Small intestine (tissue), 7 donors: Measurements from ENCODE around the gene FBXO31. TPM values are rescaled to one million over a fixed set of nuclear protein-coding genes. Genes with fewer than 3 reads are reported as not detected.
"Not testable (repeated sequence)": the region's sequence is repeated elsewhere in the genome, so short reads cannot be mapped to it uniquely, and the experiment has no call there.

ENCODE experiments used
- DNase-seq, 2 donors: peaks; one replicate each; pipeline versions ENCODE4 v3.0.0 to v3.0.0-alpha.2; 2013
- FAIRE-seq: peaks from 2 replicates; lab custom pipeline; 2012; peaks lifted over from hg19 to GRCh38; lab: Jason Lieb, UNC
- H3K27ac ChIP-seq, 3 donors: one replicate each; pipeline ENCODE4 v1.5.1; 2013; ENCODE audit warnings: low read length in 2 of 3, mild to moderate bottlenecking in 2 of 3, control low read depth in 1 of 3, inconsistent platforms in 1 of 3, low read depth in 1 of 3, moderate library complexity in 1 of 3
- H3K27me3 ChIP-seq, 3 donors: one replicate each; pipeline ENCODE4 v1.6.1; 2013; ENCODE audit warnings: low read length in 3 of 3, inconsistent platforms in 1 of 3; ENCODE audit not compliant: control insufficient read depth in 3 of 3, insufficient read depth in 3 of 3
- H3K36me3 ChIP-seq, 3 donors: one replicate each; pipeline ENCODE4 v1.6.1; 2013; ENCODE audit warnings: low read length in 3 of 3, inconsistent platforms in 1 of 3, low read depth in 1 of 3, mild to moderate bottlenecking in 1 of 3, moderate library complexity in 1 of 3; ENCODE audit not compliant: control insufficient read depth in 3 of 3, insufficient read depth in 2 of 3
- H3K4me1 ChIP-seq, 3 donors: one replicate each; pipeline ENCODE4 v1.6.1; 2013; ENCODE audit warnings: low read length in 2 of 3, inconsistent platforms in 1 of 3, low read depth in 1 of 3, mild to moderate bottlenecking in 1 of 3, moderate library complexity in 1 of 3; ENCODE audit not compliant: control insufficient read depth in 3 of 3, insufficient read depth in 2 of 3
- H3K4me3 ChIP-seq, 3 donors: one replicate each; pipeline ENCODE4 v1.5.1; 2013; ENCODE audit warnings: low read length in 3 of 3, control low read depth in 1 of 3, inconsistent platforms in 1 of 3, low read depth in 1 of 3, mild to moderate bottlenecking in 1 of 3, moderate library complexity in 1 of 3
- H3K9me3 ChIP-seq, 2 donors: one replicate each; pipeline ENCODE4 v1.6.1; 2013; ENCODE audit warnings: low read depth in 1 of 2, low read length in 1 of 2; ENCODE audit not compliant: control insufficient read depth in 2 of 2, insufficient read depth in 1 of 2
- WGBS, 3 donors: extraction: QIAGEN DNeasy Blood & Tissue Kit; methylation state at CpG; one replicate each; pipeline ENCODE4 v1.1.7; 2013; 5-methylcytosine and 5-hydroxymethylcytosine counted together
- polyA plus RNA-seq, 4 donors: library from polyadenylated mRNA; stranded (reverse) in 3 of 4; unstranded in 1 of 4; fragments of 200-250 nt in 3 of 4; fragments of 120-200 nt in 1 of 4; gene quantifications; one replicate each; pipeline versions ENCODE4 v1.2.1 to v1.2.3, GENCODE V29; 2013
- donor health status: healthy with polysubstance abuse.
- donor health status: control.
- donor health status: control.
- donor health status: Bipolar disorder and iron deficiency.
- donor health status: healthy.

Gene FBXO31
- polyA plus RNA-seq, 4 donors: 23.8 to 38.7 (median 29.4) TPM

- no peaks in the 10 kb centered on the region for H3K27me3 ChIP-seq
- FAIRE-seq (no peak), DNase-seq (no peak)
- no peak overlapping the region for H3K4me3 ChIP-seq
- peaks cover 0 to 2% (median 0%) of the 10 kb centered on the region in 3 donors for H3K4me1 ChIP-seq
- no peaks in the 10 kb centered on the region for H3K9me3 ChIP-seq
- WGBS, 3 donors: 83 to 89% (median 86%) methylated on average over 26 of the region's 26 CpGs
- peaks cover 9 to 77% (median 11%) of the 10 kb centered on the region in 3 donors for H3K36me3 ChIP-seq
- no peak overlapping the region for H3K27ac ChIP-seq
These were observed 40.4 kb downstream of the FBXO31 start for GRCh38 chr16:87342978-87343752.

- WGBS, 3 donors: 95 to 96% (median 96%) methylated on average over 20 of the region's 20 CpGs
- Histone ChIP-seq H3K27ac (no peak overlapping the region), H3K27me3 (no peaks in the 10 kb centered on the region), H3K36me3 (peaks cover 9 to 73% (median 11%) of the 10 kb centered on the region in 3 donors), H3K9me3 (no peaks in the 10 kb centered on the region), H3K4me3 (no peak overlapping the region), H3K4me1 (peaks cover 0 to 2% (median 0%) of the 10 kb centered on the region in 3 donors)
- FAIRE-seq (no peak), DNase-seq (no peak)
These were observed 41.1 kb downstream of the FBXO31 start for GRCh38 chr16:87342504-87342903.

- no peaks in the 10 kb centered on the region for H3K27me3 ChIP-seq
- H3K9me3 ChIP-seq: no peaks in the 10 kb centered on the region
- peaks cover 13 to 74% (median 20%) of the 10 kb centered on the region in 3 donors for H3K36me3 ChIP-seq
- no peak overlapping the region for H3K27ac ChIP-seq
- H3K4me1 ChIP-seq: no peaks in the 10 kb centered on the region
- no peak overlapping the region for H3K4me3 ChIP-seq
- DNase-seq (no peak), FAIRE-seq (no peak)
- 96 to 97% (median 96%) methylated on average over 5 of the region's 5 CpGs for WGBS, 3 donors
These were observed 43.4 kb downstream of the FBXO31 start for GRCh38 chr16:87340198-87340597.

GRCh38 chr16:87339724-87340105 lies 43.9 kb downstream of the FBXO31 start:
- not testable (repeated sequence) for H3K27ac ChIP-seq, H3K4me1 ChIP-seq, H3K9me3 ChIP-seq, DNase-seq, H3K27me3 ChIP-seq, H3K4me3 ChIP-seq, FAIRE-seq
- WGBS, 3 donors: 97 to 99% (median 99%) methylated on average over 11 of the region's 11 CpGs
- peaks cover 13 to 77% (median 25%) of the 10 kb centered on the region in 3 donors for H3K36me3 ChIP-seq

- Histone ChIP-seq H3K4me1 (no peaks in the 10 kb centered on the region), H3K9me3 (no peaks in the 10 kb centered on the region), H3K36me3 (peaks cover 18 to 77% (median 25%) of the 10 kb centered on the region in 3 donors), H3K27me3 (no peaks in the 10 kb centered on the region), H3K4me3 (no peak overlapping the region), H3K27ac (no peak overlapping the region)
- DNase-seq (no peak), FAIRE-seq (no peak)
- WGBS, 3 donors: 89 to 95% (median 91%) methylated on average over 17 of the region's 17 CpGs
These were observed 44.4 kb downstream of the FBXO31 start for GRCh38 chr16:87339086-87339723.

- H3K9me3 ChIP-seq: no peaks in the 10 kb centered on the region
- WGBS, 3 donors: 93 to 95% (median 94%) methylated on average over 18 of the region's 18 CpGs
- no peaks in the 10 kb centered on the region for H3K4me1 ChIP-seq
- DNase-seq: no peak
- FAIRE-seq: no peak
- no peak overlapping the region for H3K4me3 ChIP-seq
- H3K27me3 ChIP-seq: no peaks in the 10 kb centered on the region
- H3K36me3 ChIP-seq: peaks cover 26 to 77% (median 27%) of the 10 kb centered on the region in 3 donors
- no peak overlapping the region for H3K27ac ChIP-seq
These were observed 45.3 kb downstream of the FBXO31 start for GRCh38 chr16:87338155-87338765.

- peaks cover 22 to 77% (median 32%) of the 10 kb centered on the region in 3 donors for H3K36me3 ChIP-seq
These were observed 46.3 kb downstream of the FBXO31 start for GRCh38 chr16:87337262-87337771.

More at GRCh38 chr16:87337262-87337771, 46.3 kb downstream of the FBXO31 start:
- DNase-seq: no peak
- Histone ChIP-seq H3K9me3 (no peaks in the 10 kb centered on the region), H3K27ac (no peak overlapping the region), H3K27me3 (no peaks in the 10 kb centered on the region), H3K4me1 (no peaks in the 10 kb centered on the region), H3K4me3 (no peak overlapping the region)
- WGBS, 3 donors: 78 to 84% (median 84%) methylated on average over 16 of the region's 16 CpGs
- no peak for FAIRE-seq
